Endothelial cell (in vitro differentiated cells): ENCODE measurements around the gene RAD51B. TPM values are rescaled to one million over a fixed set of nuclear protein-coding genes. Genes with fewer than 3 reads are reported as not detected.

ENCODE experiments used
- DNase-seq: peaks from one replicate; pipeline ENCODE4 v3.0.0; 2021; ENCODE audit warnings: low spot score
- H3K27ac Mint-ChIP-seq: one replicate; pipeline ENCODE4 v1.8.0; 2021; ENCODE audit warnings: mixed read lengths, inconsistent platforms; ENCODE audit not compliant: unreplicated experiment
- H3K27me3 Mint-ChIP-seq: one replicate; pipeline ENCODE4 v1.8.0; 2021; ENCODE audit warnings: mild to moderate bottlenecking, moderate library complexity, mixed read lengths, inconsistent platforms; ENCODE audit not compliant: unreplicated experiment
- H3K36me3 Mint-ChIP-seq: one replicate; pipeline ENCODE4 v1.8.0; 2021; ENCODE audit warnings: mild to moderate bottlenecking, low read depth, mixed read lengths, inconsistent platforms; ENCODE audit not compliant: unreplicated experiment
- H3K4me1 Mint-ChIP-seq: one replicate; pipeline ENCODE4 v1.8.0; 2021; ENCODE audit warnings: mild to moderate bottlenecking, mixed read lengths, inconsistent platforms; ENCODE audit not compliant: unreplicated experiment
- H3K4me3 Mint-ChIP-seq: one replicate; pipeline ENCODE4 v1.8.0; 2021; ENCODE audit warnings: mild to moderate bottlenecking, mixed read lengths, inconsistent platforms; ENCODE audit not compliant: unreplicated experiment
- H3K9me3 Mint-ChIP-seq: one replicate; pipeline ENCODE4 v1.8.0; 2021; ENCODE audit warnings: mixed read lengths, inconsistent platforms; ENCODE audit not compliant: unreplicated experiment
- CTCF ChIP-seq: fragments of 200-600 bp; sonication (generic); IDR thresholded peaks from one replicate; pipeline ENCODE4 v1.5.0; 2021; ENCODE audit warnings: antibody characterized with exemption; ENCODE audit not compliant: unreplicated experiment
- total RNA-seq: library from RNA; stranded (reverse); fragmentation: NEBNext Ultra II Directional; extraction: Animal tissue kit (Norgen Biotek cat#: 25700); gene quantifications from one replicate; pipeline ENCODE4 v1.2.1, GENCODE V29; 2021; ENCODE audit not compliant: unreplicated experiment

The RAD51B gene
- total RNA-seq, 1 donor from 2014 or later = 23.5 TPM

GRCh38 chr14:68679746-68680467 is 860.3 kb downstream of the RAD51B start:
- Mint-ChIP-seq H3K9me3 (no peaks in the 10 kb centered on the region), H3K27ac (no peak overlapping the region), H3K4me3 (no peak overlapping the region), H3K36me3 (peaks cover 4% of the 10 kb centered on the region), H3K27me3 (peaks cover 2% of the 10 kb centered on the region), H3K4me1 (peaks cover 40% of the 10 kb centered on the region)
- no peak for DNase-seq
- no peak for TF ChIP-seq CTCF

DNA sequence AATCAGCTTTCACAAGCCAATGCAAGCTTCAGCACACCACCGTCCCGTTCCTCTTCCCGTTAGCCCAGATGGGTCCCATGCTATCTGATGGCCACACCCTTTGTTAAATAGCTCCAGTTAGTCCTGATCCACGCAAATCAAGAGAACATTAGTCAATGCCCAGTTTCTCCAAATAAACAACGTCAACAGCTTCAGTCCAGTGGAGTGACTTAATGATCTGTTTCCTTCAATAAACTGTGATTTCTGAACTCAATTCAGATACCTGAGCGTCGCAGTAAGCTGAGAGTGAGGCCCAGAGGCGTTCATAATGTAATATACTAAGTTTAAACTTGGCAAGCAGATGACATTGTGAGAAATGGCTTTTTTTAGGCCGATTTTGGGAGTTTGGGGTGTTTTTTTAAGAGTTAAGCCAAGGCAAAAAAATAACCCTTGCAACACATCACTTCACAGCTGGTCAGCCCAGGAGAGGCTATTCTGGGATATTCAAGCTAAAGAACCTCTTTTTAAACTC is 861.0 kb downstream of the RAD51B start:
- H3K9me3 Mint-ChIP-seq = no peaks in the 10 kb centered on the region
- H3K36me3 Mint-ChIP-seq = peaks cover 4% of the 10 kb centered on the region
- H3K27me3 Mint-ChIP-seq = peaks cover 2% of the 10 kb centered on the region
- no peak overlapping the region for H3K27ac Mint-ChIP-seq
- DNase-seq = no peak
- H3K4me3 Mint-ChIP-seq = no peak overlapping the region
- peaks cover 44% of the 10 kb centered on the region for H3K4me1 Mint-ChIP-seq
- TF ChIP-seq CTCF = no peak

GRCh38 chr14:68681256-68682011 is 861.9 kb downstream of the RAD51B start:
- peak overlapping the region; percentile 95 for H3K27ac Mint-ChIP-seq
- H3K9me3 Mint-ChIP-seq = no peaks in the 10 kb centered on the region
- H3K27me3 Mint-ChIP-seq = peaks cover 4% of the 10 kb centered on the region

GRCh38 chr14:68682166-68683103 is 862.9 kb downstream of the RAD51B start:
- Mint-ChIP-seq H3K4me3 (no peak overlapping the region), H3K36me3 (peaks cover 7% of the 10 kb centered on the region), H3K9me3 (no peaks in the 10 kb centered on the region), H3K4me1 (peaks cover 47% of the 10 kb centered on the region), H3K27me3 (peaks cover 8% of the 10 kb centered on the region), H3K27ac (peak overlapping the region; percentile 95)
- TF ChIP-seq CTCF = no peak
- DNase-seq = no peak

More at GRCh38 chr14:68681256-68682011, 861.9 kb downstream of the RAD51B start:
- TF ChIP-seq CTCF = no peak
- DNase-seq = no peak
- Mint-ChIP-seq H3K36me3 (peaks cover 4% of the 10 kb centered on the region), H3K4me1 (peaks cover 44% of the 10 kb centered on the region), H3K4me3 (peak overlapping the region; percentile 3)
